Neural cell (in vitro differentiated cells): ENCODE results near the gene RASL10A. TPM values are rescaled to one million over a fixed set of nuclear protein-coding genes. Genes with fewer than 3 reads are reported as not detected.
A peak's percentile ranks its signal among the peaks of the same experiment; 100 is the strongest.

Experiments
- H2AFZ ChIP-seq: fragments of 200-600, 300-800 bp; sonication (generic), shearing (Covaris generic); 2 replicates; pipeline ENCODE4 v1.6.0; 2014; ENCODE audit warnings: low read depth, mild to moderate bottlenecking, antibody characterized with exemption, low read length, moderate library complexity
- H3F3A ChIP-seq: fragments of 200-600 bp; shearing (Covaris generic); 2 replicates; pipeline ENCODE4 v1.6.1; 2016; ENCODE audit warnings: mild to moderate bottlenecking, moderate library complexity, mixed read lengths, antibody characterized with exemption, low read length; ENCODE audit not compliant: insufficient read depth, poor library complexity, severe bottlenecking
- H3K27ac ChIP-seq: fragments of 200-600, 300-800 bp; sonication (generic), shearing (Covaris generic); 2 replicates; pipeline ENCODE4 v1.5.1; 2014; ENCODE audit warnings: mild to moderate bottlenecking, low read length, moderate library complexity
- H3K27me3 ChIP-seq: fragments of 300-800, 200-600 bp; sonication (generic), shearing (Covaris generic); 2 replicates; pipeline ENCODE4 v1.6.0; 2014; ENCODE audit warnings: mild to moderate bottlenecking, low read depth, low read length, moderate library complexity; ENCODE audit not compliant: insufficient read depth
- H3K36me3 ChIP-seq: fragments of 300-800, 200-600 bp; sonication (generic), shearing (Covaris generic); 2 replicates; pipeline ENCODE4 v1.5.1; 2014; ENCODE audit warnings: mild to moderate bottlenecking, antibody characterized with exemption, low read length, moderate library complexity; ENCODE audit not compliant: insufficient read depth
- H3K4me2 ChIP-seq: fragments of 300-800, 200-600 bp; sonication (generic), shearing (Covaris generic); 2 replicates; pipeline ENCODE4 v1.6.0; 2014; ENCODE audit warnings: mild to moderate bottlenecking, low read length
- H3K4me3 ChIP-seq: fragments of 300-800, 200-600 bp; sonication (generic), shearing (Covaris generic); 2 replicates; pipeline ENCODE4 v1.5.1; 2014; ENCODE audit warnings: mild to moderate bottlenecking, low read length, moderate library complexity
- H3K79me2 ChIP-seq: fragments of 200-600 bp; shearing (Covaris generic); replicated peaks from 2 replicates; pipeline ENCODE4 v1.6.0; 2014; ENCODE audit warnings: mild to moderate bottlenecking, low read length, moderate library complexity; ENCODE audit not compliant: insufficient read depth
- H3K9ac ChIP-seq: fragments of 300-800, 200-600 bp; sonication (generic), shearing (Covaris generic); 2 replicates; pipeline ENCODE4 v1.6.1; 2016; ENCODE audit warnings: mild to moderate bottlenecking, low read length, mixed read lengths
- H3K9me2 ChIP-seq: fragments of 200-600 bp; shearing (Covaris generic); 2 replicates; pipeline ENCODE4 v1.6.1; 2016; ENCODE audit warnings: mild to moderate bottlenecking, low read length, mixed read lengths; ENCODE audit not compliant: insufficient read depth
- H3K9me3 ChIP-seq: fragments of 200-600, 300-800 bp; sonication (generic), shearing (Covaris generic); 2 replicates; pipeline ENCODE4 v1.6.1; 2016; ENCODE audit warnings: mild to moderate bottlenecking, mixed run types, low read length, moderate library complexity, mixed read lengths
- H4K20me1 ChIP-seq: fragments of 200-600 bp; shearing (Covaris generic); 2 replicates; pipeline ENCODE4 v1.6.1; 2016; ENCODE audit warnings: mild to moderate bottlenecking, mixed run types; ENCODE audit not compliant: insufficient read depth
- EP300 ChIP-seq: fragments of 450-650 bp; conservative IDR thresholded peaks from 2 replicates; pipeline ENCODE4 v1.6.1; 2014; ENCODE audit warnings: antibody characterized with exemption, mild to moderate bottlenecking, moderate library complexity; ENCODE audit not compliant: poor library complexity, severe bottlenecking
- EZH2 ChIP-seq: fragments of 200-600, 300-800 bp; shearing (Covaris generic), sonication (generic); IDR thresholded peaks from 2 replicates; pipeline ENCODE4 v1.6.1; 2014; ENCODE audit warnings: antibody characterized with exemption, low read length, borderline replicate concordance, mild to moderate bottlenecking; ENCODE audit not compliant: insufficient read depth, poor library complexity, severe bottlenecking
- MXI1 ChIP-seq: fragments of 450-650 bp; conservative IDR thresholded peaks from 2 replicates; pipeline ENCODE4 v1.6.1; 2014; ENCODE audit warnings: antibody characterized with exemption, mild to moderate bottlenecking; ENCODE audit not compliant: poor library complexity, severe bottlenecking
- POLR2AphosphoS5 ChIP-seq: IDR thresholded peaks from 2 replicates; pipeline ENCODE4 v1.6.1; 2012
- RAD21 ChIP-seq: fragments of 450-650 bp; conservative IDR thresholded peaks from 2 replicates; pipeline ENCODE4 v1.6.1; 2014; ENCODE audit warnings: antibody characterized with exemption, mild to moderate bottlenecking, moderate library complexity
- REST ChIP-seq: IDR thresholded peaks from 2 replicates; pipeline ENCODE4 v1.6.1; 2012; ENCODE audit warnings: borderline replicate concordance
- SMC3 ChIP-seq: fragments of 450-650 bp; conservative IDR thresholded peaks from 2 replicates; pipeline ENCODE4 v1.6.1; 2014; ENCODE audit warnings: antibody characterized with exemption, mild to moderate bottlenecking, moderate library complexity; ENCODE audit not compliant: poor library complexity
- TAF1 ChIP-seq: IDR thresholded peaks from 2 replicates; pipeline ENCODE4 v1.6.1; 2012; ENCODE audit warnings: low read depth
- polyA plus RNA-seq: library from polyadenylated mRNA; depleted of rRNA; stranded (reverse); fragments of >200 nt; gene quantifications from 2 replicates; pipeline ENCODE4 v1.2.3, GENCODE V29; 2014

RASL10A gene
- polyA plus RNA-seq, 1 donor from 2014 or later, result 3.0 TPM

GRCh38 chr22:29308791-29309262 is 6.7 kb downstream of the RASL10A start:
- no peak overlapping the region for H3K9ac ChIP-seq

GRCh38 chr22:29308148-29308790 is 7.2 kb downstream of the RASL10A start:
- Histone ChIP-seq H2AFZ (no peak overlapping the region), H3K9me2 (no peaks in the 10 kb centered on the region), H3K27me3 (peaks cover 20% of the 10 kb centered on the region), H4K20me1 (no peaks in the 10 kb centered on the region), H3K4me2 (no peak overlapping the region), H3F3A (no peaks in the 10 kb centered on the region), H3K27ac (no peak overlapping the region), H3K9me3 (no peaks in the 10 kb centered on the region), H3K79me2 (no peaks in the 10 kb centered on the region), H3K9ac (no peak overlapping the region), H3K36me3 (no peaks in the 10 kb centered on the region), H3K4me3 (no peak overlapping the region)
- TF ChIP-seq TAF1 (no peak), EP300 (no peak), EZH2 (no peak), REST (no peak)

More at GRCh38 chr22:29308791-29309262, 6.7 kb downstream of the RASL10A start:
- H3K27me3 ChIP-seq, result peaks cover 25% of the 10 kb centered on the region
- no peaks in the 10 kb centered on the region for H3F3A ChIP-seq
- H3K4me2 ChIP-seq, result no peak overlapping the region
- no peaks in the 10 kb centered on the region for H3K9me2 ChIP-seq
- no peaks in the 10 kb centered on the region for H3K79me2 ChIP-seq
- no peak overlapping the region for H3K4me3 ChIP-seq
- H3K27ac ChIP-seq, result no peak overlapping the region
- no peak overlapping the region for H2AFZ ChIP-seq
- no peaks in the 10 kb centered on the region for H3K36me3 ChIP-seq
- H3K9me3 ChIP-seq, result no peaks in the 10 kb centered on the region
- no peak for TF ChIP-seq SMC3
- no peak for TF ChIP-seq MXI1
- no peaks in the 10 kb centered on the region for H4K20me1 ChIP-seq

- Histone ChIP-seq H3K9ac (no peak overlapping the region), H3K36me3 (no peaks in the 10 kb centered on the region), H3K4me2 (no peak overlapping the region), H2AFZ (no peak overlapping the region), H3K79me2 (no peaks in the 10 kb centered on the region), H3K27ac (no peak overlapping the region), H4K20me1 (no peaks in the 10 kb centered on the region), H3K4me3 (peak overlapping the region; percentile 68), H3K9me2 (no peaks in the 10 kb centered on the region), H3F3A (no peaks in the 10 kb centered on the region), H3K27me3 (peaks cover 14% of the 10 kb centered on the region), H3K9me3 (no peaks in the 10 kb centered on the region)
- no peak for TF ChIP-seq RAD21
- TF ChIP-seq POLR2AphosphoS5, result no peak
Observed at GRCh38 chr22:29307596-29308147, 7.8 kb downstream of the RASL10A start.
